Measurements from ENCODE around the gene GHRH. TPM values are rescaled to one million over a fixed set of nuclear protein-coding genes. Genes with fewer than 3 reads are reported as not detected.
A peak's percentile ranks its signal among the peaks of the same experiment; 100 is the strongest.

Gene GHRH
- total RNA-seq, 1 experiment from 2014 or later: not detected

DNA sequence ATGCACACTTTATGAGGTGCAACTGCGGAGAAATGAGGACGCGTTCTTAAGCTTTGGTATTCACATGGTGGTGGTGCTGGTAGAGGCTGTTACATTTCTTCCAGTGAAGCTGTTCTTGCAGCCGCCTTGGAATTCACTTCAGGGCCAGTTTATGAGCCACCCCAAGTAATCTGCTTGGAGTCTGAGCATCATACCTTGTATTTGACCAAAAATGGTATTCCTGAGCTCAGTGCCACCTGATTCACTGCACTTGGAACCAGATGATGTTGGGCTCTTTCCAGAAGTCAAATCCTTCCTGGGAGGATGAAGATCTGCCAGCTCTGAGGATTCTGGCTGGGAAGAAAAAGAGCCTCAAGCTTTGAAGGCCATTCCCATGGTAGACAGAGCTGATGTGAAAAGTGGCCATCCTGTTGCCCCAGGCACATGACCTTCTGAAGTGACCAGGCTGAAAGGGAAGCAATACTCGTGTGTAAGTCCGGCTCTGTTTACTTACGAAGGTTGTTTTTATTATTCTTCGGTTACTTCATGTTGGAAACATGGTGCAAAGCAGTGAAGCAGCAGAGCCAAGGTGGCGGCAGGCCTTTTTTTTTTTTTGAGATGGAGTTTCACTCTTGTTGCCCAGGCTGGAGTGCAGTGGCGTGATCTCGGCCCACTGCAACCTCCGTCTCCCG lies 35.6 kb upstream of the GHRH start (continued):
- TF ChIP-seq YY1 (IDR thresholded peaks at IDR 0.05; ENCODE audit: extremely low read depth, insufficient replicate concordance, low read depth, low read length) (no peak), ELF1 (IDR thresholded peaks at IDR 0.05; ENCODE audit: borderline replicate concordance, low read depth) (no peak)

DNA sequence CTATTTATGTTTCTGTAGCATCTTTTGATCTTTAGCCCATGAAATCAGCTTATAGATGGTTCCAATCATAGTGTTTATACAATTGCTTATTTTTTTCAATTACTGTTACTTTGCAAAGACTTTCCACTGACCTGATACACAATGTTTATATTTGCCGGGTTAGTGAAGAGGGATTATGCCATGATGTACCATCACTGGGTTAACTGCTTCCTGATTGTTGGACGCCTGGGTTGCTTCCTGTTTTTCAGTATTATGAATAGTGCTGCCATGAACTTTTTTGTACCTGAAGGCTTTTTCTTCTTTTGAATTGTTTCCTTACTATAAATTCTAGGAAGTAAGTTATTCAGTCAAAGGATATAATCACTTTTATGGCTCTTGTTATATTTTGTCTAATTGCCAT lies 34.8 kb upstream of the GHRH start:
- no peak for ATAC-seq
- Histone ChIP-seq H3K4me3 (replicated peaks in 1 of 2; ENCODE audit: low read depth in 1 of 2, low read length in 2 of 2) (no peak overlapping the region), H3K4me1 (ENCODE audit: control insufficient read depth in 1 of 2, insufficient read depth in 2 of 2, low read length in 2 of 2) (peaks cover 30 to 57% of the 10 kb centered on the region in 2 experiments), H3K4me2 (ENCODE audit: low read length) (peak overlapping the region; percentile 60; the same call in 1 of the 2 replicates), H3K79me2 (ENCODE audit: insufficient read depth, low read length) (peaks cover 96% of the 10 kb centered on the region), H3K27ac (ENCODE audit: low read depth, low read length) (no peak overlapping the region), H3K9ac (ENCODE audit: low read length) (0 out of 2 replicates have a peak overlapping the region, but pooled peaks have one; percentile 53), H4K20me1 (ENCODE audit: insufficient read depth) (no peaks in the 10 kb centered on the region), H3K27me3 (ENCODE audit: insufficient read depth, low read length) (no peaks in the 10 kb centered on the region), H2AFZ (ENCODE audit: low read depth, low read length, poor library complexity, severe bottlenecking) (no peak overlapping the region), H3K9me2 (ENCODE audit: insufficient read depth) (no peaks in the 10 kb centered on the region), H3K36me3 (ENCODE audit: control insufficient read depth in 1 of 2, insufficient read depth in 2 of 2, low read length in 2 of 2) (peaks cover 3 to 23% of the 10 kb centered on the region in 2 experiments; a peak in 3 of 4 replicates), H3K9me3 (ENCODE audit: control insufficient read depth in 1 of 2, insufficient read depth in 1 of 2, low read depth in 1 of 2, low read length in 2 of 2) (no peaks in the 10 kb centered on the region)
- RAD21 ChIA-PET (ENCODE audit: low non-redundant PET in 1 of 2, low total read pairs in 2 of 2, uncharacterized antibody in 2 of 2, unreplicated experiment in 2 of 2): no interaction called here
- BruUV-seq (replicated peaks): no TSS peak
- POLR2A ChIA-PET: no interaction called here
- intact Hi-C loops (cut with micrococcal nuclease): loop anchor here (5.0 kb wide), 1 partner anchor 46 kb away; no protein-coding TSS in a partner anchor
- TF ChIP-seq EZH2phosphoT487 (IDR thresholded peaks at IDR 0.05; ENCODE audit: borderline replicate concordance) (no peak), POLR2AphosphoS5 (IDR thresholded peaks at IDR 0.05; ENCODE audit: low read depth, low read length) (no peak), SIN3A (IDR thresholded peaks at IDR 0.05; ENCODE audit: low read depth) (no peak), SRF (IDR thresholded peaks at IDR 0.05; ENCODE audit: low read depth) (no peak), ZFX (IDR thresholded peaks at IDR 0.05) (no peak)
- TF ChIP-seq, protein P1, sequence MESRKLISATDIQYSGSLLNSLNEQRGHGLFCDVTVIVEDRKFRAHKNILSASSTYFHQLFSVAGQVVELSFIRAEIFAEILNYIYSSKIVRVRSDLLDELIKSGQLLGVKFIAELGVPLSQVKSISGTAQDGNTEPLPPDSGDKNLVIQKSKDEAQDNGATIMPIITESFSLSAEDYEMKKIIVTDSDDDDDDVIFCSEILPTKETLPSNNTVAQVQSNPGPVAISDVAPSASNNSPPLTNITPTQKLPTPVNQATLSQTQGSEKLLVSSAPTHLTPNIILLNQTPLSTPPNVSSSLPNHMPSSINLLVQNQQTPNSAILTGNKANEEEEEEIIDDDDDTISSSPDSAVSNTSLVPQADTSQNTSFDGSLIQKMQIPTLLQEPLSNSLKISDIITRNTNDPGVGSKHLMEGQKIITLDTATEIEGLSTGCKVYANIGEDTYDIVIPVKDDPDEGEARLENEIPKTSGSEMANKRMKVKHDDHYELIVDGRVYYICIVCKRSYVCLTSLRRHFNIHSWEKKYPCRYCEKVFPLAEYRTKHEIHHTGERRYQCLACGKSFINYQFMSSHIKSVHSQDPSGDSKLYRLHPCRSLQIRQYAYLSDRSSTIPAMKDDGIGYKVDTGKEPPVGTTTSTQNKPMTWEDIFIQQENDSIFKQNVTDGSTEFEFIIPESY (IDR thresholded peaks at IDR 0.05; ENCODE audit: extremely low read depth, insufficient replicate concordance, low read length): no peak
- CTCF ChIA-PET: no interaction called here
- no peak for DNase-seq (ENCODE audit: low read depth, low spot score)

Measured in HCT116 (cell line).